Liver (tissue), 9 donors: ENCODE measurements around the gene XYLT1. TPM values are rescaled to one million over a fixed set of nuclear protein-coding genes. Genes with fewer than 3 reads are reported as not detected.

ENCODE experiments used
- DNase-seq: peaks from one replicate; pipeline ENCODE4 v3.0.0-alpha.2; 2017; ENCODE audit warnings: low spot score
- H3K27ac ChIP-seq, 2 donors: one replicate each; pipeline ENCODE4 v1.7.0; 2013; ENCODE audit warnings: inconsistent platforms in 2 of 2, low read length in 2 of 2, control low read depth in 1 of 2, low read depth in 1 of 2, mild to moderate bottlenecking in 1 of 2
- H3K27me3 ChIP-seq, 4 donors: one replicate each; pipeline versions ENCODE4 v1.6.1 to v1.7.0; 2013; ENCODE audit warnings: low read length in 3 of 4, inconsistent platforms in 1 of 4, mild to moderate bottlenecking in 1 of 4, moderate library complexity in 1 of 4; ENCODE audit not compliant: control insufficient read depth in 4 of 4, insufficient read depth in 4 of 4
- H3K36me3 ChIP-seq, 4 donors: one replicate each; pipeline versions ENCODE4 v1.6.1 to v1.7.0; 2013; ENCODE audit warnings: low read length in 3 of 4, mild to moderate bottlenecking in 3 of 4, low read depth in 1 of 4, moderate library complexity in 1 of 4; ENCODE audit not compliant: control insufficient read depth in 4 of 4, insufficient read depth in 3 of 4
- H3K4me1 ChIP-seq, 4 donors: one replicate each; pipeline versions ENCODE4 v1.6.1 to v1.7.0; 2013; ENCODE audit warnings: low read length in 3 of 4, mild to moderate bottlenecking in 3 of 4, moderate library complexity in 1 of 4; ENCODE audit not compliant: control insufficient read depth in 4 of 4, insufficient read depth in 4 of 4
- H3K4me3 ChIP-seq, 3 donors: one replicate each; pipeline versions ENCODE4 v1.6.1 to v1.7.0; 2013; ENCODE audit warnings: low read length in 3 of 3, control low read depth in 1 of 3, low read depth in 1 of 3, mild to moderate bottlenecking in 1 of 3
- H3K9ac ChIP-seq, 2 donors: one replicate each; pipeline ENCODE4 v1.7.0; 2013; ENCODE audit warnings: low read length in 2 of 2, mild to moderate bottlenecking in 2 of 2, moderate library complexity in 2 of 2, control low read depth in 1 of 2, low read depth in 1 of 2
- H3K9me3 ChIP-seq, 4 donors: one replicate each; pipeline versions ENCODE4 v1.6.1 to v1.7.0; 2013; ENCODE audit warnings: low read length in 3 of 4; ENCODE audit not compliant: control insufficient read depth in 4 of 4
- ATF3 ChIP-seq: IDR thresholded peaks from 2 replicates; pipeline ENCODE4 v1.6.1; 2016; ENCODE audit warnings: antibody characterized with exemption
- EGR1 ChIP-seq, 2 donors: IDR thresholded peaks; 2 replicates each; pipeline ENCODE4 v1.6.1; 2016 to 2018; ENCODE audit warnings: antibody characterized with exemption in 2 of 2, low read depth in 2 of 2
- FOXA1 ChIP-seq: IDR thresholded peaks from 2 replicates; pipeline ENCODE4 v1.6.1; 2016; ENCODE audit warnings: antibody characterized with exemption
- FOXA2 ChIP-seq: IDR thresholded peaks from 2 replicates; pipeline ENCODE4 v1.6.1; 2016; ENCODE audit warnings: antibody characterized with exemption
- GABPA ChIP-seq, 2 donors: IDR thresholded peaks in 1 of 2; conservative IDR thresholded peaks in 1 of 2; 2 replicates each; pipeline ENCODE4 v1.6.1; 2016; ENCODE audit warnings: antibody characterized with exemption in 2 of 2, mild to moderate bottlenecking in 1 of 2, moderate library complexity in 1 of 2
- HNF4A ChIP-seq, 2 donors: conservative IDR thresholded peaks; 2 replicates each; pipeline ENCODE4 v1.6.1; 2016; ENCODE audit warnings: antibody characterized with exemption in 2 of 2, mild to moderate bottlenecking in 2 of 2
- HNF4G ChIP-seq: IDR thresholded peaks from 2 replicates; pipeline ENCODE4 v1.6.1; 2016; ENCODE audit warnings: antibody characterized with exemption
- JUND ChIP-seq, 2 donors: IDR thresholded peaks; 2 replicates each; pipeline ENCODE4 v1.6.1; 2016; ENCODE audit warnings: antibody characterized with exemption in 2 of 2
- NR2F2 ChIP-seq: IDR thresholded peaks from 2 replicates; pipeline ENCODE4 v1.6.1; 2016; ENCODE audit warnings: antibody characterized with exemption
- RAD21 ChIP-seq, 2 donors: IDR thresholded peaks; 2 replicates each; pipeline ENCODE4 v1.6.1; 2016; ENCODE audit warnings: antibody characterized with exemption in 2 of 2, mild to moderate bottlenecking in 2 of 2
- REST ChIP-seq: IDR thresholded peaks from 2 replicates; pipeline ENCODE4 v1.6.1; 2016; ENCODE audit warnings: antibody characterized with exemption, mild to moderate bottlenecking
- RXRA ChIP-seq, 2 donors: IDR thresholded peaks; 2 replicates each; pipeline ENCODE4 v1.6.1; 2017 to 2018; ENCODE audit warnings: antibody characterized with exemption in 2 of 2, mild to moderate bottlenecking in 1 of 2
- SP1 ChIP-seq: IDR thresholded peaks from 2 replicates; pipeline ENCODE4 v1.6.1; 2018; ENCODE audit warnings: antibody characterized with exemption, mild to moderate bottlenecking
- TAF1 ChIP-seq: conservative IDR thresholded peaks from 2 replicates; pipeline ENCODE4 v1.6.1; 2016; ENCODE audit warnings: antibody characterized with exemption, mild to moderate bottlenecking
- YY1 ChIP-seq: IDR thresholded peaks from 2 replicates; pipeline ENCODE4 v1.6.1; 2016; ENCODE audit warnings: antibody characterized with exemption, mild to moderate bottlenecking
- WGBS: extraction: QIAGEN DNeasy Blood & Tissue Kit; methylation state at CpG from one replicate; pipeline ENCODE4 v1.1.7; 2013; 5-methylcytosine and 5-hydroxymethylcytosine counted together
- polyA plus RNA-seq, 2 donors: library from polyadenylated mRNA; stranded (reverse) in 1 of 2; unstranded in 1 of 2; fragments of 200-250 nt in 1 of 2; fragments of >200 nt in 1 of 2; fragmentation: Nextera tagmentation in 1 of 2; extraction: Ambion mirVana in 1 of 2; gene quantifications; one replicate each; pipeline versions ENCODE4 v1.2.1 to v1.2.3, GENCODE V29; 2013 to 2015
- total RNA-seq, 2 donors: library from RNA; depleted of rRNA; stranded (reverse); fragments of >200 nt; gene quantifications; one replicate each; pipeline ENCODE4 v1.2.3, GENCODE V29; 2014
- TF ChIP-seq, protein P1 (sequence below): IDR thresholded peaks from 2 replicates; pipeline ENCODE4 v1.6.1; 2016; ENCODE audit warnings: antibody characterized with exemption
- TF ChIP-seq, protein P2 (sequence below): fragments of 150-350 bp; IDR thresholded peaks from 2 replicates; pipeline ENCODE4 v1.5.1; 2017; ENCODE audit warnings: improper control_type of control experiment, low read depth, low read length; ENCODE audit not compliant: missing input control
- TF ChIP-seq, protein P3 (sequence below): IDR thresholded peaks from 2 replicates; pipeline ENCODE4 v1.6.1; 2016; ENCODE audit warnings: antibody characterized with exemption
- donor health status: healthy.
- donor health status: healthy.
- donor health status: healthy.
- donor health status: healthy.
- donor health status: healthy.

XYLT1 gene
- total and polyA plus RNA-seq, 4 donors: 0.25 to 2.3 (median 0.53) TPM

GRCh38 chr16:17466876-17467275, 3.9 kb downstream of the XYLT1 start:
- no peak overlapping the region for H3K4me3 ChIP-seq
- no peak for TF ChIP-seq ATF3
- no peak for TF ChIP-seq HNF4G
- TF ChIP-seq GABPA (IDR thresholded peaks at IDR 0.05 in 1 of 2, conservative IDR thresholded peaks at IDR 0.05 in 1 of 2): no peak
- TF ChIP-seq RAD21 (IDR thresholded peaks at IDR 0.05): no peak
- TF ChIP-seq, protein P1, sequence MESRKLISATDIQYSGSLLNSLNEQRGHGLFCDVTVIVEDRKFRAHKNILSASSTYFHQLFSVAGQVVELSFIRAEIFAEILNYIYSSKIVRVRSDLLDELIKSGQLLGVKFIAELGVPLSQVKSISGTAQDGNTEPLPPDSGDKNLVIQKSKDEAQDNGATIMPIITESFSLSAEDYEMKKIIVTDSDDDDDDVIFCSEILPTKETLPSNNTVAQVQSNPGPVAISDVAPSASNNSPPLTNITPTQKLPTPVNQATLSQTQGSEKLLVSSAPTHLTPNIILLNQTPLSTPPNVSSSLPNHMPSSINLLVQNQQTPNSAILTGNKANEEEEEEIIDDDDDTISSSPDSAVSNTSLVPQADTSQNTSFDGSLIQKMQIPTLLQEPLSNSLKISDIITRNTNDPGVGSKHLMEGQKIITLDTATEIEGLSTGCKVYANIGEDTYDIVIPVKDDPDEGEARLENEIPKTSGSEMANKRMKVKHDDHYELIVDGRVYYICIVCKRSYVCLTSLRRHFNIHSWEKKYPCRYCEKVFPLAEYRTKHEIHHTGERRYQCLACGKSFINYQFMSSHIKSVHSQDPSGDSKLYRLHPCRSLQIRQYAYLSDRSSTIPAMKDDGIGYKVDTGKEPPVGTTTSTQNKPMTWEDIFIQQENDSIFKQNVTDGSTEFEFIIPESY: no peak
- TF ChIP-seq FOXA1: no peak
- TF ChIP-seq HNF4A (conservative IDR thresholded peaks at IDR 0.05): no peak
- TF ChIP-seq SP1: no peak
- TF ChIP-seq, protein P2, sequence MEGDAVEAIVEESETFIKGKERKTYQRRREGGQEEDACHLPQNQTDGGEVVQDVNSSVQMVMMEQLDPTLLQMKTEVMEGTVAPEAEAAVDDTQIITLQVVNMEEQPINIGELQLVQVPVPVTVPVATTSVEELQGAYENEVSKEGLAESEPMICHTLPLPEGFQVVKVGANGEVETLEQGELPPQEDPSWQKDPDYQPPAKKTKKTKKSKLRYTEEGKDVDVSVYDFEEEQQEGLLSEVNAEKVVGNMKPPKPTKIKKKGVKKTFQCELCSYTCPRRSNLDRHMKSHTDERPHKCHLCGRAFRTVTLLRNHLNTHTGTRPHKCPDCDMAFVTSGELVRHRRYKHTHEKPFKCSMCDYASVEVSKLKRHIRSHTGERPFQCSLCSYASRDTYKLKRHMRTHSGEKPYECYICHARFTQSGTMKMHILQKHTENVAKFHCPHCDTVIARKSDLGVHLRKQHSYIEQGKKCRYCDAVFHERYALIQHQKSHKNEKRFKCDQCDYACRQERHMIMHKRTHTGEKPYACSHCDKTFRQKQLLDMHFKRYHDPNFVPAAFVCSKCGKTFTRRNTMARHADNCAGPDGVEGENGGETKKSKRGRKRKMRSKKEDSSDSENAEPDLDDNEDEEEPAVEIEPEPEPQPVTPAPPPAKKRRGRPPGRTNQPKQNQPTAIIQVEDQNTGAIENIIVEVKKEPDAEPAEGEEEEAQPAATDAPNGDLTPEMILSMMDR: no peak
- no peak for TF ChIP-seq EGR1 (IDR thresholded peaks at IDR 0.05; ENCODE audit: low read depth in 2 of 2)
- TF ChIP-seq JUND (IDR thresholded peaks at IDR 0.05): no peak
- TF ChIP-seq TAF1: no peak
- TF ChIP-seq, protein P3, sequence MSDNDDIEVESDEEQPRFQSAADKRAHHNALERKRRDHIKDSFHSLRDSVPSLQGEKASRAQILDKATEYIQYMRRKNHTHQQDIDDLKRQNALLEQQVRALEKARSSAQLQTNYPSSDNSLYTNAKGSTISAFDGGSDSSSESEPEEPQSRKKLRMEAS: no peak
- TF ChIP-seq YY1: no peak
- H3K9me3 ChIP-seq: no peaks in the 10 kb centered on the region
- no peak overlapping the region for H3K27ac ChIP-seq
- no peak for DNase-seq
- H3K27me3 ChIP-seq: peaks cover 0 to 16% (median 2%) of the 10 kb centered on the region in 4 donors
- WGBS: 47% methylated on average over 8 of the region's 8 CpGs
- H3K4me1 ChIP-seq: peaks cover 0 to 9% (median 4%) of the 10 kb centered on the region in 4 donors
- no peak overlapping the region for H3K9ac ChIP-seq
- no peaks in the 10 kb centered on the region for H3K36me3 ChIP-seq

DNA sequence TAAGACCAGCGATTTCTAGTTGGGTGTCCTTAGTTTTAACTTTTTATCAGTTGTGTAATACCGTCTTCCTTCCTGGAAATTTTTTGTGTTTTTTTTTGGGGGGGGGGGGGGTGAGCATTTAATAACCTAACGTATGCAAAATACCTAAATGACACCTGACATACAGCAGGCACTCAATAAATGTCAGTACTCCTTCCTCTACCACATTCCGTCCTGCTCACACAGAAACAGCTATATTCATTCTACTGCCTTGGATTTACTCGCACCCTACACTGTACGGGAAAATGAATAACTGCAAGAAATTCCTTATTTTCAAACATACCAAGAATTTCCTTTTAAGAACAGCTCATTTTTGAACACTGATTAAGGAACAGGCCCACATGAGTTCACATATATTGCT, 5.3 kb downstream of the XYLT1 start:
- no peaks in the 10 kb centered on the region for H3K9me3 ChIP-seq
- H3K9ac ChIP-seq: no peak overlapping the region
- WGBS: 71% methylated on average over 6 of the region's 6 CpGs
- no peak for DNase-seq
- H3K36me3 ChIP-seq: no peaks in the 10 kb centered on the region
- TF ChIP-seq GABPA (IDR thresholded peaks at IDR 0.05 in 1 of 2, conservative IDR thresholded peaks at IDR 0.05 in 1 of 2) (no peak), REST (no peak), RXRA (IDR thresholded peaks at IDR 0.05) (no peak), TAF1 (no peak), FOXA1 (no peak), YY1 (no peak), SP1 (no peak), EGR1 (IDR thresholded peaks at IDR 0.05; ENCODE audit: low read depth in 2 of 2) (no peak), HNF4G (no peak), HNF4A (conservative IDR thresholded peaks at IDR 0.05) (no peak), ATF3 (no peak), RAD21 (IDR thresholded peaks at IDR 0.05) (no peak), JUND (IDR thresholded peaks at IDR 0.05) (no peak), NR2F2 (no peak), FOXA2 (no peak)
- TF ChIP-seq, protein P1: no peak
- TF ChIP-seq, protein P2: no peak
- TF ChIP-seq, protein P3: no peak
- peaks cover 0 to 16% (median 2%) of the 10 kb centered on the region in 4 donors for H3K27me3 ChIP-seq
- H3K27ac ChIP-seq: no peak overlapping the region
- peaks cover 0 to 9% (median 3%) of the 10 kb centered on the region in 4 donors for H3K4me1 ChIP-seq
- no peak overlapping the region for H3K4me3 ChIP-seq
